Upper lobe of left lung (tissue), 6 donors: ENCODE results near the gene KRT39. TPM values are rescaled to one million over a fixed set of nuclear protein-coding genes. Genes with fewer than 3 reads are reported as not detected.

Experiments
- ATAC-seq, 2 donors: fragments of 200-7000 bp; cut with Tn5 transposase; one replicate each; pipeline ENCODE4 v1.9.1; 2022; ENCODE audit warnings: mild to moderate bottlenecking in 2 of 2, moderate library complexity in 2 of 2; ENCODE audit not compliant: low FRiP score in 2 of 2
- DNase-seq, 2 donors: peaks; one replicate each; pipeline ENCODE4 v3.0.0-alpha.2; 2019 to 2020
- H3K27ac ChIP-seq, 4 donors: fragments of 200-600 bp; sonication (generic); one replicate each; pipeline ENCODE4 v1.5.1; 2016 to 2019
- H3K27me3 ChIP-seq, 4 donors: fragments of 200-600 bp; sonication (generic); one replicate each; pipeline ENCODE4 v1.5.1; 2017 to 2019
- H3K36me3 ChIP-seq, 4 donors: fragments of 200-600 bp; sonication (generic); one replicate each; pipeline ENCODE4 v1.5.1; 2016 to 2019
- H3K4me1 ChIP-seq, 4 donors: fragments of 200-600 bp; sonication (generic); one replicate each; pipeline ENCODE4 v1.5.1; 2018 to 2019
- H3K4me3 ChIP-seq, 4 donors: fragments of 200-600 bp; sonication (generic); one replicate each; pipeline ENCODE4 v1.5.1; 2017 to 2019; ENCODE audit warnings: mild to moderate bottlenecking in 2 of 4, moderate library complexity in 1 of 4
- H3K9me3 ChIP-seq, 4 donors: fragments of 200-600 bp; sonication (generic); one replicate each; pipeline ENCODE4 v1.5.1; 2018 to 2019
- EP300 ChIP-seq, 4 donors: sonication (generic); formaldehyde crosslinking; IDR thresholded peaks; one replicate each; pipeline ENCODE4 v1.5.1; 2017; ENCODE audit warnings: antibody characterized with exemption in 4 of 4, control low read depth in 2 of 4
- POLR2A ChIP-seq, 4 donors: fragments of 450-650 bp; IDR thresholded peaks; one replicate each; pipeline ENCODE4 v1.5.1; 2016 to 2017; ENCODE audit warnings: antibody characterized with exemption in 4 of 4, mild to moderate bottlenecking in 2 of 4
- POLR2AphosphoS5 ChIP-seq, 2 donors: sonication (generic); formaldehyde crosslinking; IDR thresholded peaks; one replicate each; pipeline ENCODE4 v1.5.1; 2017; ENCODE audit warnings: antibody characterized with exemption in 2 of 2
- WGBS, 2 donors: methylation state at CpG; one replicate each; pipeline ENCODE4 v1.1.5; 2017 to 2018; 5-methylcytosine and 5-hydroxymethylcytosine counted together
- total RNA-seq, 6 donors: library from RNA; depleted of rRNA in 4 of 6; stranded (reverse); fragments of >200 nt in 4 of 6; gene quantifications; one replicate each; pipeline versions ENCODE4 v1.1.0 to v1.2.1, GENCODE V29; 2016 to 2021
- TF ChIP-seq, protein P1 (sequence below), 6 experiments: fragments of 450-650 bp in 4 of 6; fragments of 200-600 bp in 2 of 6; sonication (generic) in 2 of 6; IDR thresholded peaks; one replicate each; pipeline ENCODE4 v1.5.1; 2016 to 2019; ENCODE audit warnings: antibody characterized with exemption in 6 of 6
- donor health status: DM: no; HTN: no; CAD: no; lungs with moderate emphysema.
- donor health status: DM: no; HTN: yes; CAD: no; lungs with severe emphysema.

KRT39 gene
- total RNA-seq, 6 donors from 2014 or later, result not detected

GRCh38 chr17:40950176-40950575, 16.6 kb downstream of the KRT39 start:
- Histone ChIP-seq H3K36me3 (no peaks in the 10 kb centered on the region), H3K27me3 (no peaks in the 10 kb centered on the region), H3K4me1 (no peaks in the 10 kb centered on the region), H3K27ac (no peak overlapping the region), H3K9me3 (no peaks in the 10 kb centered on the region), H3K4me3 (no peak overlapping the region)
- DNase-seq (no peak), ATAC-seq (no peak)
- WGBS, 2 donors, result 71 to 83% methylated on average over 7 of the region's 7 CpGs
- TF ChIP-seq, protein P1, sequence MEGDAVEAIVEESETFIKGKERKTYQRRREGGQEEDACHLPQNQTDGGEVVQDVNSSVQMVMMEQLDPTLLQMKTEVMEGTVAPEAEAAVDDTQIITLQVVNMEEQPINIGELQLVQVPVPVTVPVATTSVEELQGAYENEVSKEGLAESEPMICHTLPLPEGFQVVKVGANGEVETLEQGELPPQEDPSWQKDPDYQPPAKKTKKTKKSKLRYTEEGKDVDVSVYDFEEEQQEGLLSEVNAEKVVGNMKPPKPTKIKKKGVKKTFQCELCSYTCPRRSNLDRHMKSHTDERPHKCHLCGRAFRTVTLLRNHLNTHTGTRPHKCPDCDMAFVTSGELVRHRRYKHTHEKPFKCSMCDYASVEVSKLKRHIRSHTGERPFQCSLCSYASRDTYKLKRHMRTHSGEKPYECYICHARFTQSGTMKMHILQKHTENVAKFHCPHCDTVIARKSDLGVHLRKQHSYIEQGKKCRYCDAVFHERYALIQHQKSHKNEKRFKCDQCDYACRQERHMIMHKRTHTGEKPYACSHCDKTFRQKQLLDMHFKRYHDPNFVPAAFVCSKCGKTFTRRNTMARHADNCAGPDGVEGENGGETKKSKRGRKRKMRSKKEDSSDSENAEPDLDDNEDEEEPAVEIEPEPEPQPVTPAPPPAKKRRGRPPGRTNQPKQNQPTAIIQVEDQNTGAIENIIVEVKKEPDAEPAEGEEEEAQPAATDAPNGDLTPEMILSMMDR (IDR thresholded peaks at IDR 0.05), result no peak
- no peak for TF ChIP-seq POLR2AphosphoS5 (IDR thresholded peaks at IDR 0.05)

GRCh38 chr17:40949418-40949817, 17.3 kb downstream of the KRT39 start:
- WGBS, 2 donors, result 33 to 47% methylated on average over 6 to 10 of the region's 10 CpGs
- ATAC-seq, result no peak
- no peak for DNase-seq
- Histone ChIP-seq H3K9me3 (no peaks in the 10 kb centered on the region), H3K4me3 (no peak overlapping the region), H3K4me1 (no peaks in the 10 kb centered on the region), H3K27ac (no peak overlapping the region), H3K27me3 (no peaks in the 10 kb centered on the region), H3K36me3 (no peaks in the 10 kb centered on the region)
- TF ChIP-seq EP300 (IDR thresholded peaks at IDR 0.05) (no peak), POLR2AphosphoS5 (IDR thresholded peaks at IDR 0.05) (no peak), POLR2A (IDR thresholded peaks at IDR 0.05) (no peak)
- TF ChIP-seq, protein P1 (IDR thresholded peaks at IDR 0.05), result no peak

GRCh38 chr17:40947929-40948328, 18.8 kb downstream of the KRT39 start:
- Histone ChIP-seq H3K4me1 (no peaks in the 10 kb centered on the region), H3K27ac (no peak overlapping the region)
- 72 to 80% methylated on average over 2 of the region's 2 CpGs for WGBS, 2 donors

GRCh38 chr17:40945414-40945813, 21.3 kb downstream of the KRT39 start:
- no peak overlapping the region for H3K27ac ChIP-seq
- no peaks in the 10 kb centered on the region for H3K36me3 ChIP-seq
- TF ChIP-seq POLR2A (IDR thresholded peaks at IDR 0.05) (no peak), EP300 (IDR thresholded peaks at IDR 0.05) (no peak), POLR2AphosphoS5 (IDR thresholded peaks at IDR 0.05) (no peak)
- TF ChIP-seq, protein P1 (IDR thresholded peaks at IDR 0.05), result no peak
- 87 to 92% methylated on average over 6 of the region's 6 CpGs for WGBS, 2 donors
- H3K4me1 ChIP-seq, result no peaks in the 10 kb centered on the region
- no peak overlapping the region for H3K4me3 ChIP-seq
- no peak for DNase-seq
- ATAC-seq, result no peak
- H3K27me3 ChIP-seq, result no peaks in the 10 kb centered on the region
- no peaks in the 10 kb centered on the region for H3K9me3 ChIP-seq

More at GRCh38 chr17:40947929-40948328, 18.8 kb downstream of the KRT39 start:
- Histone ChIP-seq H3K27me3 (no peaks in the 10 kb centered on the region), H3K4me3 (no peak overlapping the region), H3K9me3 (no peaks in the 10 kb centered on the region), H3K36me3 (no peaks in the 10 kb centered on the region)
- no peak for DNase-seq
- no peak for ATAC-seq
- TF ChIP-seq, protein P1 (IDR thresholded peaks at IDR 0.05), result no peak
- TF ChIP-seq POLR2AphosphoS5 (IDR thresholded peaks at IDR 0.05), result no peak
- no peak for TF ChIP-seq POLR2A (IDR thresholded peaks at IDR 0.05)
- no peak for TF ChIP-seq EP300 (IDR thresholded peaks at IDR 0.05)

DNA sequence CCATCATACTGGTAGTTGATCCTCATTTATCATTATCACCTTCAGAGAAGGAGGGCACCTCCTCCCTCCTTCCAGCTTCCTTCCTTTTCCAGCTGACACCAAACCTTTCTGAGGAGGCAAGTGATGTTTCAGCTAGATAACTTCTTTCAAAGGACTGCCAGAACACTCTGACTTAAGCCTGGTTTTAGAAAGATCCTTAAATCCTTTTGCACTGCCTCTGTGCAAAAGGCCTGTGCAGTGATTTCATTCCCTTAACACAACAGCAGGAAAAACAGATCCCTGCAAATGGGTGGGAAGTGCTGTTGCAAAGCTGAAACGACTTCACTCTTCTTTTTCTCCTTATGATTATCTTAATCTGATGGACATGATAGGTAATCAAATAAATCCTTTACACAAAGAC, 22.2 kb downstream of the KRT39 start:
- ATAC-seq, result no peak
- Histone ChIP-seq H3K4me3 (no peak overlapping the region), H3K27me3 (no peaks in the 10 kb centered on the region), H3K4me1 (no peaks in the 10 kb centered on the region), H3K36me3 (no peaks in the 10 kb centered on the region), H3K27ac (no peak overlapping the region), H3K9me3 (no peaks in the 10 kb centered on the region)
- no peak for DNase-seq
- TF ChIP-seq POLR2AphosphoS5 (IDR thresholded peaks at IDR 0.05) (no peak), EP300 (IDR thresholded peaks at IDR 0.05) (no peak), POLR2A (IDR thresholded peaks at IDR 0.05) (no peak)
- TF ChIP-seq, protein P1 (IDR thresholded peaks at IDR 0.05), result no peak
- 44 to 48% methylated on average over 1 of the region's 1 CpG for WGBS, 2 donors
